A673 (cell line): ENCODE data around the gene RGS17. TPM values are rescaled to one million over a fixed set of nuclear protein-coding genes. Genes with fewer than 3 reads are reported as not detected.

Experiments used
- BruUV-seq: library from RNA; stranded (reverse); fragments of 400-500 nt; replicated peaks from 2 replicates; lab custom pipeline; 2021; lab: Mats Ljungman, UMichigan
- CTCF ChIA-PET: fragments of 300-600 bp; sonication (Branson Sonifier 250); formaldehyde crosslinking; loops from one replicate; lab custom pipeline; 2022; ENCODE audit warnings: antibody characterized with exemption; lab: Charles Lee
- POLR2A ChIA-PET: fragments of 300-600 bp; sonication (Branson Sonifier 250); formaldehyde crosslinking; loops from one replicate; lab custom pipeline; 2022; ENCODE audit warnings: antibody characterized with exemption; ENCODE audit not compliant: low non-redundant PET; lab: Charles Lee
- DNase-seq: peaks from one replicate; pipeline ENCODE4 v3.0.0-alpha.2; 2015; ENCODE audit warnings: low spot score
- H3K27ac ChIP-seq: fragments of 200-600 bp; sonication (generic); 2 replicates; pipeline ENCODE4 v1.5.1; 2016; ENCODE audit warnings: mixed run types, low read depth, mild to moderate bottlenecking, mixed read lengths, antibody characterized with exemption, low read length; ENCODE audit not compliant: poor library complexity, severe bottlenecking
- H3K27me3 ChIP-seq: fragments of 200-600 bp; sonication (generic); replicated peaks from 2 replicates; pipeline ENCODE4 v1.6.1; 2017; ENCODE audit warnings: mixed run types, low read depth, mild to moderate bottlenecking, mixed read lengths, antibody characterized with exemption, low read length; ENCODE audit not compliant: insufficient read depth, poor library complexity
- H3K36me3 ChIP-seq: fragments of 200-600 bp; sonication (generic); 2 replicates; pipeline ENCODE4 v1.6.1; 2016; ENCODE audit warnings: mixed run types, mild to moderate bottlenecking, mixed read lengths, antibody characterized with exemption, low read length; ENCODE audit not compliant: insufficient read depth, poor library complexity, severe bottlenecking
- H3K4me1 ChIP-seq: fragments of 200-600 bp; sonication (generic); 2 replicates; pipeline ENCODE4 v1.6.1; 2017; ENCODE audit warnings: mixed run types, mild to moderate bottlenecking, mixed read lengths, antibody characterized with exemption, low read length; ENCODE audit not compliant: insufficient read depth, poor library complexity, severe bottlenecking
- H3K4me3 ChIP-seq: fragments of 200-600 bp; sonication (generic); 2 replicates; pipeline ENCODE4 v1.5.1; 2016; ENCODE audit warnings: low read depth, mixed run types, mild to moderate bottlenecking, mixed read lengths, low read length; ENCODE audit not compliant: poor library complexity, severe bottlenecking
- H3K9me3 ChIP-seq: fragments of 200-600 bp; sonication (generic); 2 replicates; pipeline ENCODE4 v1.6.1; 2016; ENCODE audit warnings: mixed run types, low read depth, mild to moderate bottlenecking, mixed read lengths, antibody characterized with exemption, low read length; ENCODE audit not compliant: poor library complexity, severe bottlenecking
- EZH2 ChIP-seq: fragments of 200-600 bp; sonication (generic); IDR thresholded peaks from 2 replicates; pipeline ENCODE4 v1.6.1; 2017; ENCODE audit warnings: borderline replicate concordance, low read depth, mild to moderate bottlenecking, mixed read lengths, antibody characterized with exemption, low read length; ENCODE audit not compliant: poor library complexity, severe bottlenecking
- intact Hi-C: fragments of 100-400 bp; cut with micrococcal nuclease; formaldehyde crosslinking; loops from one replicate; pipeline ENCODE4 v1.10.0; 2022; ENCODE audit not compliant: unreplicated experiment
- total RNA-seq: library from RNA; stranded (reverse); gene quantifications from 2 replicates; pipeline ENCODE4 v1.2.3, GENCODE V29; 2021
- TF ChIP-seq, protein P1 (sequence below): fragments of 300-800, 200-600 bp; sonication (generic); conservative IDR thresholded peaks from 2 replicates; pipeline ENCODE4 v1.5.1; 2017; ENCODE audit warnings: low read depth, mild to moderate bottlenecking, antibody characterized with exemption, low read length, moderate library complexity, mixed read lengths

RGS17 gene
- total RNA-seq, 1 experiment from 2014 or later, result 2.4 TPM

DNA sequence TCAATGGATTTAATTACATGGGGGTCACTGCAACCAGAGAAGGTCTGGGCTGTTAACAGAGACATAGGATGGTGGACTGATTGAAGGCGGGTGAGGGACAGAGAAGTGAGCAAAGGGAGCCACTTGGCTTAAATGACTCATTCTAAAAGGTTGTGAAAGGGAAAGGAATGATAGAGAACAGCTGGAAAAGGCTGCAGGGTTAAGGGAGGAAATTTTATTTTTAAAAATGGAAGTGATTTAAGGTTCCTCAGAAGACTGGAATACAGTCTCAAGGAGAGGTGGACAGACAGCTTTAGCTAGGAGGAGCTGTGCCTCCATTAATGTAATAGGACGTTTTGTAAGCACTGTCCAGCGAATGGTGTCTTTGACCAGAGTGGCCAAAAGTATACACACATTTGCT, 46.7 kb downstream of the RGS17 start:
- ChIA-PET POLR2A (no interaction called here), CTCF (no interaction called here)
- no peaks in the 10 kb centered on the region for H3K36me3 ChIP-seq
- no peak overlapping the region for H3K4me3 ChIP-seq
- no peak overlapping the region for H3K27ac ChIP-seq
- no peaks in the 10 kb centered on the region for H3K4me1 ChIP-seq
- intact Hi-C loops, result no loop called here
- BruUV-seq, result no TSS peak
- DNase-seq, result no peak
- no peak for TF ChIP-seq EZH2
- TF ChIP-seq, protein P1, sequence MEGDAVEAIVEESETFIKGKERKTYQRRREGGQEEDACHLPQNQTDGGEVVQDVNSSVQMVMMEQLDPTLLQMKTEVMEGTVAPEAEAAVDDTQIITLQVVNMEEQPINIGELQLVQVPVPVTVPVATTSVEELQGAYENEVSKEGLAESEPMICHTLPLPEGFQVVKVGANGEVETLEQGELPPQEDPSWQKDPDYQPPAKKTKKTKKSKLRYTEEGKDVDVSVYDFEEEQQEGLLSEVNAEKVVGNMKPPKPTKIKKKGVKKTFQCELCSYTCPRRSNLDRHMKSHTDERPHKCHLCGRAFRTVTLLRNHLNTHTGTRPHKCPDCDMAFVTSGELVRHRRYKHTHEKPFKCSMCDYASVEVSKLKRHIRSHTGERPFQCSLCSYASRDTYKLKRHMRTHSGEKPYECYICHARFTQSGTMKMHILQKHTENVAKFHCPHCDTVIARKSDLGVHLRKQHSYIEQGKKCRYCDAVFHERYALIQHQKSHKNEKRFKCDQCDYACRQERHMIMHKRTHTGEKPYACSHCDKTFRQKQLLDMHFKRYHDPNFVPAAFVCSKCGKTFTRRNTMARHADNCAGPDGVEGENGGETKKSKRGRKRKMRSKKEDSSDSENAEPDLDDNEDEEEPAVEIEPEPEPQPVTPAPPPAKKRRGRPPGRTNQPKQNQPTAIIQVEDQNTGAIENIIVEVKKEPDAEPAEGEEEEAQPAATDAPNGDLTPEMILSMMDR, result no peak
- no peaks in the 10 kb centered on the region for H3K9me3 ChIP-seq
- no peaks in the 10 kb centered on the region for H3K27me3 ChIP-seq

DNA sequence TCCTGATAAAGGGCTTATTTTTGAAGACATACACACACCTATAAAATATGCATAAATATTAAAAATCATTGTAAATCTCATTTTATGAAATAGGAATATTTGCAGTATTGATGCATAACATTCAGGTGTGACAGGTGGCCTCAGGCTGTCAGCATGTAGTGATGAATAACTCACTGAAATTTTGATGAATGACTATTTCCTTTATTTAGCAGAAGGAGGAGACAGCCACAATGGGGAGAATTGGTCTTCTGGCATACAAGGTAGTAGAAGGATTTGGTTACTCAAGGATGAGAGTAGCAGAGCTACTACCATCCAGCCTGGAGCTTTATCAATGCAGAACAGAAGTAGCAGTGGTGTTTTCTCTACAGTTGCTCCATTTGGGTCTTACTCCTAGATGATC, 47.2 kb downstream of the RGS17 start:
- BruUV-seq, result no TSS peak
- Histone ChIP-seq H3K9me3 (no peaks in the 10 kb centered on the region), H3K27me3 (no peaks in the 10 kb centered on the region), H3K4me3 (no peak overlapping the region), H3K36me3 (no peaks in the 10 kb centered on the region), H3K27ac (no peak overlapping the region), H3K4me1 (no peaks in the 10 kb centered on the region)
- CTCF ChIA-PET, result no interaction called here
- no peak for DNase-seq
- POLR2A ChIA-PET, result no interaction called here
- TF ChIP-seq, protein P1, result no peak
- no peak for TF ChIP-seq EZH2
- intact Hi-C loops, result no loop called here

DNA sequence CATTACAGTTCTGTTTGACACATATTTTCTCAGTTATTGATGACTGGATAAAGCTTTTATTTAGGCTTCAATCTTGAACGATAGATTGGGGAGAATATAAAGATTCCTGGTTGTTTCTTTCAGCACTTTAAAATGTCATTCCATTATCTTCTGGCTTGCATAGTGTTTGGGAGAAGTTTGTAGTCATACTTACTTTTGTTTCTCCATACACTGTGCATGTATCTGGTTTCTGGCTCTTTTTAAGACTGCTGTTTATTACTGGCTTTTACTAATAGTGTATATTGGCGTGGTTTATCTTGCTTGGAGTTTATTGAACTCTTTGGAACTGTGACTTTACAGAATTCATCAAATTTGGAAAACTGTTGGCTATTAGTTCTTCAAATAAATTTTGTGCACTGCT, 49.2 kb downstream of the RGS17 start:
- intact Hi-C loops, result no loop called here
- Histone ChIP-seq H3K27ac (no peak overlapping the region), H3K27me3 (no peaks in the 10 kb centered on the region), H3K9me3 (no peaks in the 10 kb centered on the region), H3K4me1 (no peaks in the 10 kb centered on the region), H3K36me3 (no peaks in the 10 kb centered on the region), H3K4me3 (no peak overlapping the region)
- POLR2A ChIA-PET, result no interaction called here
- CTCF ChIA-PET, result no interaction called here
- DNase-seq, result no peak
- no TSS peak for BruUV-seq
- no peak for TF ChIP-seq EZH2
- TF ChIP-seq, protein P1, result no peak
